GM19240 (cell line): ENCODE measurements around the gene HINT2.

Source experiments
- DNase-seq: peaks from one replicate; pipeline ENCODE4 v3.0.0; 2011; ENCODE audit warnings: low spot score; ENCODE audit not compliant: insufficient read length

HINT2 gene

DNA sequence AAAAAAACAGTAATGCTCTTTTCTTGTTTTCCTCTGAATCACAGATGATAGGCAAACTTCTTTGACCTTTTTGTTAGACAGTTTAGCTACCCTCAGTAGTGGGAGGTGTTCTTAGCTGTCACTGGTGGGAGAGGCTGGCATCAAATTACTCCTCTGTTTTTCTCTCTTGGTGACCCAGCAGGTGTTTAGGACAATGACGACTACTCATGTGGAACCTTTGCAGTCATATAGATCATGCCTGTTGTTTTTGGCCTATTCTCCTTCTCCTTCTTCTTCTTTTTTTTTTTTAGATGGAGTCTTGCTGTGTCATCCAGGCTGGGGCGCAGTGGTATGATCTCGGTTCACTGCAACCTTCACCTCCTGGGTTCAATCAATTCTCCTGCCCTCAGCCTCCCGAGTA, 38.8 kb downstream of the HINT2 start:
- no peak for DNase-seq

DNA sequence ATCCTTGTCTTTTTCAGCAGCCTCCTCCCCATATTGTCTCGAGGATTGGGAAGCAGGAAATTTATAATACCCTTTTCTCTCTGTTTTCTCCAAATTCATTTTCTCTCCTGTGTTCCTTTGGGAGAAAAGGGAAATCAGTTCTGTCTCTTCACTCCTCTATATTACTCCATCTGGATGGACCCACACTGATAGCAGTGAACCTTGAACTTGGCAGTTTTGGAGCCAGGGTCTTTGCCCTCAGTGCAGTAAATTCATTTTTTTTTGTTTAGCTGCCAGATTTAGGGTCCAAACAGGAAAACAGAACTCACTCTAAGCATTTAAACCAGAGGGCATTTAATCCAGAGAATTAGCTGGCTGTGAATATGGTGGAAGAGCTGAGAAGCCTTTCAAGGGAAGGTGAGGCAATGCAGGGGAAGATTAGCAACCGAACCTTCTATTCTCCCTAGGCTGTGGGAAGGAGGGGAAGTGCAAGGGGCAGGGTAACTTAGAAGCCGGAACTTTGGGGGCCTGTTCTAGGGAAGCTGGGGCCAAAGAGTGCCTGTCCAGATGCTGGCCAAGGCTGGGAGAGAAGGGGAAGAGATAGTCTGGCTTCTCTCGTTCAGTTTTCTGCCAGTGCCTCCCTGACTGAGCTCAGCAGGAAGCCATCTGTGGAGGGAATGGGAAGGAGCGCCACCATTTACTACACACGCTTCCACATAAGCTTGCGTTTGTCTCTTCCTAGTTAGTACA, 39.8 kb downstream of the HINT2 start:
- no peak for DNase-seq

GRCh38 chr9:35771943-35772342, 42.9 kb downstream of the HINT2 start:
- no peak for DNase-seq

GRCh38 chr9:35771534-35771933, 43.3 kb downstream of the HINT2 start:
- DNase-seq, result no peak

GRCh38 chr9:35771075-35771433, 43.8 kb downstream of the HINT2 start:
- no peak for DNase-seq

- DNase-seq, result no peak
Measured at GRCh38 chr9:35769763-35770162, 45.1 kb downstream of the HINT2 start.

DNA sequence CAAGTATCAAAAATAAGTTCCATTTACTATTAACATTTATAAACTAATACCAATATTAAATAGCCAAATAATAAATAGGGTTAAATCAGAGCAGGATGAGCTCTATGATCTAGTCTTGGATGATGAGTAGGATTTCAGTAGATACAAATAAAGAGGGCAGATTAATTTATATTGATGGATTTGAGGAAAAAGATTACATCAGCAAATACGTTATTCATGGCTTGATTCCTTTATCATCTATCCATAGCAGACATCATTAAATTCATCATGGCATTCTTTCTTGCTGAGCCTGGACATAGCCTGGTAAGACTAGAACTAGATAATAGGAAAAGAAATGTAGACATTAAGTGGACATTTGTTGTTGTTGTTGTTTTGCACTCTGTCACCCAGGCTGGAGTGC, 47.4 kb downstream of the HINT2 start:
- no peak for DNase-seq

- DNase-seq, result no peak
Measured at GRCh38 chr9:35766997-35767396, 47.8 kb downstream of the HINT2 start.

DNA sequence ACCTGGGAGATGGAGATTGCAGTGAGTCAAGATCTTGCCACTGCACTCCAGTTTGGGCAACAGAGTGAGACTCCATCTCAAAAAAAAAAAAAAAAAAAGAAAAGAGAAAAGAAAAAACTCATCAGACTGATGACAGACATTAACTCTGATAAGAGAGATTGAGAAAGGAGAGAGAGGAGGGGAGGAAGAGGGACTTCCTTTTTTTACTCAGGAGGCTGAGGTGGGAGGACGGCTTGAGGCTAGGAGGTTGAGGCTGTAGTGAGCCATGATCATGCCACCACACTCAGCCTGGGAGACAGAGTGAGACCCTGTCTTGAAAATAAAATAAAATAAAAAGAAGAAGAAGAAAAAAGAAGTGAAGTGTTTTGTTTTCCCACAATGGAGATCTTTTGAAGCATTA, 51.0 kb downstream of the HINT2 start:
- no peak for DNase-seq

GRCh38 chr9:35763181-35763580, 51.7 kb downstream of the HINT2 start:
- no peak for DNase-seq
